Tibial nerve (tissue), 3 donors: Measurements from ENCODE around the gene SEPTIN1.
"Not testable (repeated sequence)": the region's sequence is repeated elsewhere in the genome, so short reads cannot be mapped to it uniquely, and the experiment has no call there.

Source experiments
- POLR2A ChIP-seq, 2 donors: fragments of 450-650 bp; IDR thresholded peaks; one replicate each; pipeline ENCODE4 v1.6.1; 2017; ENCODE audit warnings: antibody characterized with exemption in 2 of 2, mild to moderate bottlenecking in 2 of 2, moderate library complexity in 2 of 2
- TF ChIP-seq, protein P1 (sequence below), 5 experiments: fragments of 200-600 bp in 3 of 5; fragments of 450-650 bp in 2 of 5; sonication (generic) in 3 of 5; IDR thresholded peaks; one replicate each; pipeline ENCODE4 v1.5.1; 2016 to 2019; ENCODE audit warnings: antibody characterized with exemption in 5 of 5, mild to moderate bottlenecking in 3 of 5, moderate library complexity in 2 of 5

DNA sequence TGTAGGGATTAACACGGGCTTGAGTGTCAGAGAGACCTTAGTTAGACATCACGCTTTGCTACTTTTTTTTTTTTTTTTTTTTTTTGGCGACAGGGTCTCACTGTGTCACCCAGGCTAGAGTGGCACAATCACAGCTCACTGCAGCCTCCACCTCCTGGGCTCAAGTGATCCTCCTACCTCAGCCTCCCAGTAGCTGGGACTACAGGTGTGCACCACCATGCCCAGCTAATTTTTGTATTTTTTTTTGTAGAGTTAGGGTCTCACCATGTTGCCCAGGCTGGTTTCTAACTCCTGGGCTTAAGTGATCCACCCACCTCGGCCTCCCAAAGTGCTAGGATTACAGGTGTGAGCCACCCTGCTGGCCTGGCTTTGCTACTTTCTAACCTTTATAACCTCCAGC is 14.3 kb upstream of the SEPTIN1 start:
- TF ChIP-seq, protein P1, sequence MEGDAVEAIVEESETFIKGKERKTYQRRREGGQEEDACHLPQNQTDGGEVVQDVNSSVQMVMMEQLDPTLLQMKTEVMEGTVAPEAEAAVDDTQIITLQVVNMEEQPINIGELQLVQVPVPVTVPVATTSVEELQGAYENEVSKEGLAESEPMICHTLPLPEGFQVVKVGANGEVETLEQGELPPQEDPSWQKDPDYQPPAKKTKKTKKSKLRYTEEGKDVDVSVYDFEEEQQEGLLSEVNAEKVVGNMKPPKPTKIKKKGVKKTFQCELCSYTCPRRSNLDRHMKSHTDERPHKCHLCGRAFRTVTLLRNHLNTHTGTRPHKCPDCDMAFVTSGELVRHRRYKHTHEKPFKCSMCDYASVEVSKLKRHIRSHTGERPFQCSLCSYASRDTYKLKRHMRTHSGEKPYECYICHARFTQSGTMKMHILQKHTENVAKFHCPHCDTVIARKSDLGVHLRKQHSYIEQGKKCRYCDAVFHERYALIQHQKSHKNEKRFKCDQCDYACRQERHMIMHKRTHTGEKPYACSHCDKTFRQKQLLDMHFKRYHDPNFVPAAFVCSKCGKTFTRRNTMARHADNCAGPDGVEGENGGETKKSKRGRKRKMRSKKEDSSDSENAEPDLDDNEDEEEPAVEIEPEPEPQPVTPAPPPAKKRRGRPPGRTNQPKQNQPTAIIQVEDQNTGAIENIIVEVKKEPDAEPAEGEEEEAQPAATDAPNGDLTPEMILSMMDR (IDR thresholded peaks at IDR 0.05): not testable (repeated sequence)
- TF ChIP-seq POLR2A (IDR thresholded peaks at IDR 0.05): not testable (repeated sequence)
